CD4-positive, alpha-beta T cell (primary cell): Measurements from ENCODE around the gene RBMS2. TPM values are rescaled to one million over a fixed set of nuclear protein-coding genes. Genes with fewer than 3 reads are reported as not detected.

Source experiments
- ATAC-seq: fragments of 200-7000 bp; cut with Tn5 transposase; one replicate; pipeline ENCODE4 v1.10.0; 2022; ENCODE audit warnings: mild to moderate bottlenecking; ENCODE audit not compliant: poor library complexity
- CTCF ChIA-PET: fragments of 350-600 bp; sonication (Branson Sonifier 250); formaldehyde crosslinking; loops from one replicate; lab custom pipeline; 2021; ENCODE audit warnings: antibody characterized with exemption, inconsistent platforms; lab: Charles Lee
- POLR2A ChIA-PET: fragments of 350-600 bp; sonication (Branson Sonifier 250); formaldehyde crosslinking; loops from one replicate; lab custom pipeline; 2021; ENCODE audit warnings: antibody characterized with exemption, inconsistent platforms; lab: Charles Lee
- DNase-seq, 14 experiments: peaks; one replicate each; pipeline ENCODE4 v3.0.0-alpha.2; 2013 to 2020; ENCODE audit warnings: mixed read lengths in 2 of 14
- H3K27ac ChIP-seq, 2 donors: one replicate each; pipeline versions ENCODE4 v1.5.1 to v1.7.0; 2013; ENCODE audit warnings: low read length in 2 of 2, low read depth in 1 of 2, mild to moderate bottlenecking in 1 of 2
- H3K27me3 ChIP-seq, 2 experiments: 1 replicate in 1 of 2; 2 replicates in 1 of 2; pipeline versions ENCODE4 v1.6.1 to v1.7.0; 2013; ENCODE audit warnings: low read length in 2 of 2, control low read depth in 1 of 2, mild to moderate bottlenecking in 1 of 2, moderate library complexity in 1 of 2; ENCODE audit not compliant: insufficient read depth in 2 of 2, control insufficient read depth in 1 of 2
- H3K36me3 ChIP-seq: one replicate; pipeline ENCODE4 v1.6.1; 2013; ENCODE audit warnings: low read length, control low read depth; ENCODE audit not compliant: insufficient read depth
- H3K4me1 ChIP-seq: one replicate; pipeline ENCODE4 v1.6.1; 2013; ENCODE audit warnings: low read length, control low read depth; ENCODE audit not compliant: insufficient read depth
- H3K4me3 ChIP-seq: one replicate; pipeline ENCODE4 v1.5.1; 2013; ENCODE audit warnings: mild to moderate bottlenecking, low read length, moderate library complexity
- H3K9me3 ChIP-seq, 2 experiments: 1 replicate in 1 of 2; 2 replicates in 1 of 2; pipeline versions ENCODE4 v1.6.1 to v1.7.0; 2013; ENCODE audit warnings: low read length in 2 of 2, mild to moderate bottlenecking in 2 of 2, control low read depth in 1 of 2, moderate library complexity in 1 of 2; ENCODE audit not compliant: control insufficient read depth in 1 of 2, insufficient read depth in 1 of 2
- H3K27ac Mint-ChIP-seq: one replicate; pipeline ENCODE4 v1.8.0; 2020; ENCODE audit warnings: mixed read lengths
- H3K27me3 Mint-ChIP-seq: one replicate; pipeline ENCODE4 v1.8.0; 2021; ENCODE audit warnings: mixed read lengths
- H3K36me3 Mint-ChIP-seq: one replicate; pipeline ENCODE4 v1.8.0; 2021; ENCODE audit warnings: low read depth, mixed read lengths
- H3K4me1 Mint-ChIP-seq: one replicate; pipeline ENCODE4 v1.8.0; 2021; ENCODE audit warnings: low read depth, mixed read lengths
- H3K4me3 Mint-ChIP-seq: one replicate; pipeline ENCODE4 v1.8.0; 2020; ENCODE audit warnings: mild to moderate bottlenecking, mixed read lengths
- H3K9me3 Mint-ChIP-seq: one replicate; pipeline ENCODE4 v1.8.0; 2020; ENCODE audit warnings: mixed read lengths
- CTCF ChIP-seq: fragments of 200-600 bp; IDR thresholded peaks from one replicate; pipeline ENCODE4 v1.8.0; 2022; ENCODE audit warnings: antibody characterized with exemption, mild to moderate bottlenecking
- intact Hi-C, 2 experiments: fragments of 100-400 bp; cut with DNase I in 1 of 2; cut with micrococcal nuclease in 1 of 2; formaldehyde crosslinking; loops; one replicate each; pipeline versions ENCODE4 v1.15.1 to v1.9.0; 2023 to 2025; cut with DNase I, micrococcal nuclease
- total RNA-seq, 174 experiments: library from RNA in 2 of 174; stranded (reverse) in 2 of 174; gene quantifications; one replicate each; pipeline ENCODE4 v1.2.3 and lab custom pipeline; 2021 to 2026

Gene RBMS2
- total RNA-seq, 2 experiments from 2014 or later, result 5.1 to 10.8 TPM

GRCh38 chr12:56593909-56594621, 72.4 kb downstream of the RBMS2 start:
- H3K27ac Mint-ChIP-seq, result peak overlapping the region; percentile 6

GRCh38 chr12:56596815-56597214, 75.2 kb downstream of the RBMS2 start:
- no peak overlapping the region for H3K27ac Mint-ChIP-seq
- no peak for TF ChIP-seq CTCF
- ChIA-PET POLR2A (interaction anchor here (1.2 kb wide), 1 partner anchor 40 kb away, joined by 3 read pairs; no protein-coding TSS in a partner anchor), CTCF (no interaction called here)
- DNase-seq, result no peak
- peaks cover 8% of the 10 kb centered on the region for H3K4me1 Mint-ChIP-seq
- Histone ChIP-seq H3K9me3 (no peaks in the 10 kb centered on the region), H3K4me1 (no peaks in the 10 kb centered on the region), H3K4me3 (no peak overlapping the region), H3K27me3 (no peaks in the 10 kb centered on the region), H3K27ac (no peak overlapping the region), H3K36me3 (peaks cover 61% of the 10 kb centered on the region)
- H3K9me3 Mint-ChIP-seq, result no peaks in the 10 kb centered on the region
- intact Hi-C loops, result loop anchor here in 1 of 2 experiments (10.0 kb wide), 1 partner anchor 482 kb away; the partner anchor contains the start of genes RPL41 and ZC3H10
- peaks cover 63% of the 10 kb centered on the region for H3K36me3 Mint-ChIP-seq
- no peaks in the 10 kb centered on the region for H3K27me3 Mint-ChIP-seq
- no peak for ATAC-seq
- H3K4me3 Mint-ChIP-seq, result no peak overlapping the region

More at GRCh38 chr12:56593909-56594621, 72.4 kb downstream of the RBMS2 start:
- no peaks in the 10 kb centered on the region for H3K9me3 Mint-ChIP-seq
- no peak overlapping the region for H3K4me3 Mint-ChIP-seq
- ChIA-PET CTCF (interaction anchor here (0.6 to 2.9 kb wide), 5 partner anchors 11 to 80 kb away, joined by 3 to 17 read pairs (median 5); no protein-coding TSS in a partner anchor), POLR2A (no interaction called here)
- Histone ChIP-seq H3K36me3 (peaks cover 34% of the 10 kb centered on the region), H3K27ac (no peak overlapping the region), H3K4me1 (no peaks in the 10 kb centered on the region), H3K4me3 (no peak overlapping the region), H3K9me3 (no peaks in the 10 kb centered on the region), H3K27me3 (no peaks in the 10 kb centered on the region)
- intact Hi-C loops, result loop anchor here (1.0 to 10.0 kb wide), 5 partner anchors 21 to 479 kb away; partner anchors contain the start of genes RPL41 (in 1 of the 2) and ZC3H10 (in 1 of the 2)
- DNase-seq, result peak; percentile 35 to 75 (median 48)
- ATAC-seq, result peak; percentile 85
- H3K36me3 Mint-ChIP-seq, result peaks cover 36% of the 10 kb centered on the region
- peak; percentile 79 for TF ChIP-seq CTCF
- no peaks in the 10 kb centered on the region for H3K27me3 Mint-ChIP-seq
- peaks cover 8% of the 10 kb centered on the region for H3K4me1 Mint-ChIP-seq

GRCh38 chr12:56599041-56599440, 77.4 kb downstream of the RBMS2 start:
- Histone ChIP-seq H3K9me3 (no peaks in the 10 kb centered on the region), H3K4me3 (no peak overlapping the region), H3K4me1 (no peaks in the 10 kb centered on the region), H3K27me3 (no peaks in the 10 kb centered on the region), H3K36me3 (peaks cover 84% of the 10 kb centered on the region), H3K27ac (no peak overlapping the region)
- CTCF ChIA-PET, result no interaction called here
- POLR2A ChIA-PET, result no interaction called here
- DNase-seq (no peak), ATAC-seq (no peak)
- Mint-ChIP-seq H3K36me3 (peaks cover 85% of the 10 kb centered on the region), H3K9me3 (no peaks in the 10 kb centered on the region), H3K4me1 (peaks cover 5% of the 10 kb centered on the region), H3K27ac (no peak overlapping the region), H3K4me3 (no peak overlapping the region), H3K27me3 (no peaks in the 10 kb centered on the region)
- intact Hi-C loops, result loop anchor here in 1 of 2 experiments (10.0 kb wide), 1 partner anchor 484 kb away; the partner anchor contains the start of genes RPL41 and ZC3H10
- TF ChIP-seq CTCF, result no peak
